ENCODE results near the gene TSPO.

Gene TSPO

DNA sequence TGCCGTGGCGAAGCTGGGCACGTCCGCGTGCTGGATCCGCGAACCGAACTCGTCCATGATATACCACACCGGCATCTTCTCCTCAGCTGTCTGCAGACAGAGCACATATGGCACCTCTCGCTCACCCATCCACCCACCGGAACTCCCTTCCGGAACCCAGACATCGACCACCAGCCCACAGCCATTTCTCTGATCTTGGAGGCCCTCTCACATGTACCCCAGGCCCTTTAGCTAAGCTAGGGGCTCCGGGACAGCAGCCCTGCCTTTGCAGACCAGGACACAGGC, 28.5 kb downstream of the TSPO start:
- DNase-seq, result no peak

DNA sequence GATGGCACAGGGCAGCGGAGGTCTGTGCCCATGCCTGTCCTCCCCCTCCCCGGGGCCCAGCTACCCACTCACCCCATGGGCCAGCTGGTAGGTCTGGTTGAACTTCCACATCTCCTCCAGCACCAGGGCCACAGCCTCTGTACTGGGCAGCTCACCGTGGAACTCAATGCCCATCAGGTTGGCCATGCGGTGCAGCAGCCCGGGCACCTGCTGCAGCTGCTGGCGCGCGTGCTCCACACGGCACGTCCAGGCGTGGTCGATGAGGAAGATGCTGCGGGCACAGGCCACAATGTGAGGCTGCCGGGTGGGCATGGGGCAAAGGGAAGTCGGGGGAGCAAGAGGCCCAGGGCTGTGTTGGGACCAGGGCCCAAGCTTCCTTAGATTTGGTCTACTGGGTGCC, 29.3 kb downstream of the TSPO start:
- no peak for DNase-seq

DNA sequence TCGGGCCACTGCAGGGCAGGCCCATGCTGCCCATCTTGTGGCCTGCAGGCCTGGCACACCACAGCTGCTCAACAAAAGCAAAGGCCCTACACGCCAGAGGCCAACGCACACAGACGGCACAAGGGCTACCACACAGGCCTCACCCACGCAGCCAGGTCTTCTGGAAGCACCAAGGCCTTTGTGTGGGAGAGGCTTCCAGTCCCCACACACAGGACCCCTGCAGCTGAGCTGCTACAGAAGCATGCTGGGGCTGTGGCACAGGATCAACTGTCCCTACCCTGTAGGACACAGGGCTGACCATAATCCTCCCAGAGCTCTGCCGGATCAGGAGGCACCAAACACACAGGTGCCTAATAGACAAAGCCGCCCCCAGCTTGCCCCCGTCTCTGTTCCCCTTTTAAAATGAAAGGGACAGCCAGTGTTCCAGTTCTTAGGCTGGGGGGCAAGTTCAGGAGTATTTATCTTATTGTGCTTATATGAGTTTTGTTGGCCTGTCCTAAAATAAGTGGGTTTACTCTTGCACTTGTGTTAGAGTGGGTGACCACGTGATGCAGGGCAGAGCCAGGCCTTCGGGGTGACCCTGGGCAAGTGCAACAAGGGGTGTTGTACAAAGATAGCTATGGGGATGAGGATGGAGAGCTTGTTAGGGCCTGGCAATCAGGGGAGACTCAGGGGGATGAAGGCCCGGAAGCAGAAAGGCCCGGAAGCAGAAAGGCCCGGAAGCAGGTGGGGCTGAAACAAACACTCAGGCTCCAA, 30.1 kb downstream of the TSPO start:
- no peak for DNase-seq

DNA sequence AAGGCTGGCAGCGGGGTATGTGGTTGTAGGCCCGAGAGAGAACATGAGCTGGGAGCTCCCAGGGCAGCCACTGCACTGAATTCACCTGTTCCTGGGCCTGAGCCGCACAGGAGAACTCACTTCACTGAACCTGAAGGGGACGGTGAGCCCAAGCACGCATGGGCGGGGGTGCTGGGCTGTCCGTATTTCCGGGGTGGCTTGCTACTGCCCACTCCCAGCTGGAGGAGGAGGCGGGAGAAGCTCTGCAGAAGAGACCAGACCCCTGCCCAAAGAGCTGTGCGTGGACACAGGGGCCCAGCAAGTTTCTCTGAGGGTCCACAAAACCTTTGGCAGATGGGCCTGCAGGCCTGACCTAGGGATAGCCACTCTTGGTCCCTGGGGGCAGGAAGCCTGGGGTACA, 30.8 kb downstream of the TSPO start:
- DNase-seq, result no peak

DNA sequence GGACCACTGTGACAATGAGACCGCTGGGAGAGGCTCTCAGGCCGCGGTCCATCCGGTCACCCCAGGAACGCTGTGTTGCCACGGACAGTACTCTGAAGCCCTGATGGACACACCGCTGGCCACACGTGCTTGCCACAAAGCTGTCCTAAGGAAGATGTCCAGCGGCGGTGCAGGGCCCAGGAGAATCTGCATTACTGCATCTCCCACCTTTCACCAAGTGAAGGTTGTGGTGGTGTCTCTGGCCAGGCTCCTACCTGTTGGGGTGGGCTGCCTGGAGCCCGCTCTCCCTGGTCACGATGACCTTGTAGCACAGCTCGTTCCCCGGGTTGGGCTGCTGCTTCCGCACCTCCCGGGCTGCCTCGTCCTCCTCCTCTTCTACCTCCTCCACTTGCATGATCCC, 31.4 kb downstream of the TSPO start:
- no peak for DNase-seq

DNA sequence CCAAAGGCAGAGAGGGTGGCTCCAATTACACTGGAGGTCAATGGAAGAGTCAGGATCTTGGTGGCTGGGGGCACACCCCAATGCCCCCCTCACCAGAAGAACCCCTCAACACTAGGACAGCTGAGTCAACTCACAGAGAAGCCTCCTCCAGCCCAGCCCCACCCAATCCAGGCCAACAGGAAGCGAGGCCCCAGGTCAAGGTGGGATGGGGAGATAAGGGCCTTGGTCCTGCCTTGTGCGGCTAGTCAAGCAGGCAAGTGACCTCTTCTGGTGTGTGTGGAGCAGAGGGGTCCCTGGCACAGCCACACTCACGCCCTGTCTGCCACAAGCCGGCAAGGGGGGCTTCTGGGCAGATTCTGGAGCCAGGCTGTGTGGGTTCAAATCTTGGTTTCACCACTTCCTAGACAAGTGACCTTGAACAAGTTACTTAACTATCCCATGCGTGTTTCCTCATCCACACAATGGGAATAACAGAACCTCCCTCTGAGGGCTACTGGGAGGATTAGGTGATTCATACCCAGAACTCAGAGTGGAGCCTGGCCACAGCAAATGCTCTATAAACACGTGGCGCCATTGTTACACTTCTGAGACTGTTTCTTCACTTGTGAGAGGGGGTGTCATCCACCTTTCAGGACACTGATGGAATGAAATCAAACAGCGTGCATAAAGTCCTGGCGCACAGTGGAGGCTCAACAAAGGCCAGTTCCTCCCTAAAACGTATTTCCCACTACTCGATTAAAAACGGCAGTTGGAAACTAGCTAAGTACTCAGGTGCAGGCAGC, 32.3 kb downstream of the TSPO start:
- no peak for DNase-seq

DNA sequence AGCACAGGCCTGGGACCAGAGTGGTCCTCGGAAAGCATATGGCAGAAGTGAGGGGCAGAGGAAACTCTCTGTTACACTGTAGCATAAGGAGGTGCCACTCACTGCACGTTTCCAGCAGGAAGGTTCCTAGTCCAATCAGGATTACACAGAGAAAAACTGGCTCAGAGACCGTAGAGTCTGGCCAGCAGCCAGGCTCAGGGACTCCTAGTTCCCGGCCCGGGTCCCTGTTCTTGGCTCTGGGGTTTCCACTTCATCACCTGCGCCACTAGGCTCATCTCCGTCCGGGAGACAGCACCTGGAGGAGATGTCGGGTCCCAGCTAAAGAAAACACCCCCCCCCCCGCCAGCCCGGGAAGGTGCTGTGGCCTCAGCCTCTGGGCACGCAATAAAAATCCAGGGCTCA, 34.5 kb downstream of the TSPO start:
- no peak for DNase-seq

DNA sequence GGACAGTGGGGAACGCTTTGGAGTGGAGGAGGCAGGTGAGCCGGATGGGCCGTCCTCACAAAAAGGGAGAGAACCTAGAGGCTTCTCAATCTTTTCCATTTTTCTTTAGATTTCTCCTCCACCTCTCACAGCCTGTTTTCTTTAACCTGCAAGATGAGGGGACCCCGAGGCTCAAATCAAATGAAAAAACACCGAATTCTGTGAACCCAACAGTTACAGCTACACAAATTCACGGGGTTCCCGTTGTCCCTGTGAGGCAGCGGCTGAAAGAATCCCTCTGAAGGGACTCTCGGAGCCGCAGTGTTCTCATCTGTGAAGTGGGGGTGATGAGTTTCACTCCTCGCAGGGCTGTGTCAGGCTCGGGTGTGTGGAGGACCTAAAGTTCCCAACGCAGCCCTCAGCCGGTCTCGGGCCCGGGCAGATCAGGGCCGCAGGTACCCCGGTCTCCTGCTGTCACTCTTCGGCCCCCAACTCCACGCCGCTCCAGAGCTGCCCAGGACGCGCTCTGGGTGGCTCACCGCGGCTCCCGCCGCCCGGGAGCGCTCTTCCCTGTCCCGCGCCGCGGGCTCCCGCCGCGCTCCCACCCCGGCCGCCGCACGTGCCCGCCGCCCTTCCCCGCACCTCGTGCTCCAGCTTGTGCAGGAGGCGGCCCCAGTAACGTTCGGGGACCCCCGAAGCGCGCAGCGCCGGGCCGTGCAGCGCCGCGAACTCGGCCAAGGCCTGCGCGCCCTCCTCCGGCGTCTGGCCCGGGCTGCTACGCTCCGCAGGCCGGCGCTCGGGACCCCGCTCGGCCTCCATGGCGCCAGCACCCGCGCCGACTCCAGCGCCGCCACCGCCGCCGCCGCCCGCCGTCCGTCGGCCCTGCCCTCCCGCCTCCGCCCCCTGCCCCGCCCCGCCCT, 35.2 kb downstream of the TSPO start, which contains the start of gene TTLL12:
TTLL12 (minus strand) TSS at position 863 of the 899 bp plus-strand sequence; CDS start at position 798, 65 bp downstream.
- peak; percentile 43 for DNase-seq

DNA sequence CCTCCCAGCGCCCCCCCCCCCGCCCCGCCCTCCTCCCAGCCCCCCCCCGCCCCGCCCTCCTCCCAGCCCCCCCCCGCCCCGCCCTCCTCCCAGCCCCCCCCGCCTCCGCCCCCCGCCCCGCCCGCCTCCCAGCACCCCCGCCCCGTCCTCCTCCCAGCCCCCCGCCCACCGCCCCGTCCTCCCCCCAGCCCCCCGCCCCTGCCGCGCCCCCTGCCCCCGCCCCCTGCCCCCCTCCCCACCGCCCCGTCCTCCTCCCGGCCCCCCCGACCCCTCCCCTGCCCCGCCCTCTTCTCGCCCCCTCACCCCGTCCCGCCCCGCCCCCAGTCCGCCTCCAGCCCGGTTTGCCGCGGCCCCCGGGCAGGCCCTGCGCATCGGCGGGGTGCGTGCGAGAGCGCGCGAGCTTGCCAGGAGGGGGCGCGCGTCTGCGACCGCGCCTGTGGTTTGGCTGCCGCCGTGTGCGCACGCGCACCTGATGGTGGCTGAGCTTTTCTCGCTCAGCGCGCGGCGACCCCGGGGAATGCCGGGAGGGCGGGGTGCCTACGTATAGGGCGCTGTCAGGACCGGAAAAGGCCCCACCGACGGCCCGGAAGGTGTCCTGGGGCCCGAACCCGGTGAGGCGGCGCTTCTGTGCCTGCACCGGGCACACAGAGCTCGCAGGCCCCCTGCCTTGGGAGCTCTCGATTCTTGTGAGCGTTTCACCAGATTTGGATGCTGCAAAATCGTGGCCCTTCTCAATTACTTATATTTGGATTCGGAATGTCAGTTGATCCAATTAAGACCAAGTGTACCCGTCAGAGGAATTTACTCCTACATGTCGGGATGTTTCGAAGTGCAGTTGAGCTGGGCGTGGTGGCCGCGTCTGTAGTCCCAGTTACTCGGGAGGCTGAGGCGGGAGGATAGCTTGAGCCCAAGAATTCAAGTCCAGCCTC, 36.1 kb downstream of the TSPO start:
- peak; percentile 95 for DNase-seq

DNA sequence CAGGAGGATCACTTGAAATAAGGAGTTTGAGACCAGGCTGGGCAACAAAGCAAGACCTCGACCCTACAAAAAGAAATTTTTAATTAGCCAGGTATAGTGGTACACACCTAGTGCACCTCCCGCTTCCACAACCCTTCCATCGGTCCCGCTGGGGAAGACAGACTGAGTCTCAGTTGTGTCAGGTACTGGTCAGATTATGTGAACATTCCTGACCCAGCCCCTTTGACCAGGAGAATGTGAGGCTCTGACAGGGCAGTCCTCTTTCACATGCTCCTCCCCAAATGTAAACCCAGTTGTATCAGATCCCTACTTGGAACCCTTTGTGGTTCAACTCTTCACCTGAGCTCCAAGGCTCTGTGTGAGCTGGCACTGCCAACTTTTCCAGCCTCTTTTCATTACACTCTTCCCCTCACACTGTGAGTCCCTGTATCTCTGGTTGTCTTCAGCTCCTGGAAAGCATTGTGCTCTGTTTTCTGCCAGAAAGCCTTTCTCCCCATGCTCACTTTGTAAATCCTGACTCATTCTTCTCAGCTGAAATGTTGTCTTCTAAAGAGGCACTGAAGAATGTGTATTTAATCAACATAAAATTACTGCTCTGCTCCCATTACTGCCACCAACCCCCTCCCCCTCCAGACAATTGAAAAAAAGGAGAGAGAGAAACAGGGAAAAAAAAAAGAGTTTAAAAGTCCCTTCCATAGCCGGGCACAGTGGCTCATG, 37.6 kb downstream of the TSPO start:
- DNase-seq, result no peak

DNA sequence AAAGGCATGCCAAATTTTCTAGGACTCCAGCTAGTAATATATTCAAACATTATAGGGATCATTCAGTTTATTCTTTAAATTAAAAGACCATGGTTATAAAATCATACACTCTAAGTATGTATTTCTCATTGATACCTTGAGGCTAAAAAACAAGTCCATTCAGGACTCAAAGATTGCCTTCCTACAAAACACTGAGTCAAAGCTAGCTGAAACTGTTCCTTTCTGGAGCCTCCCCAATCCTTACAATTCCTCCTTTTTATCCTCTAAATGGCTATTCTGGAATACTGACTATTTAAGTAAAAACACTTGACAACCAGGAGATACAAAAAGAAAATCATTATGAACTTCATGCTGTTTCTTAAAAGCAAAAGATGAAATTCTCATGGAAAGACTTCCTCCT, 40.5 kb downstream of the TSPO start:
- no peak for DNase-seq

DNA sequence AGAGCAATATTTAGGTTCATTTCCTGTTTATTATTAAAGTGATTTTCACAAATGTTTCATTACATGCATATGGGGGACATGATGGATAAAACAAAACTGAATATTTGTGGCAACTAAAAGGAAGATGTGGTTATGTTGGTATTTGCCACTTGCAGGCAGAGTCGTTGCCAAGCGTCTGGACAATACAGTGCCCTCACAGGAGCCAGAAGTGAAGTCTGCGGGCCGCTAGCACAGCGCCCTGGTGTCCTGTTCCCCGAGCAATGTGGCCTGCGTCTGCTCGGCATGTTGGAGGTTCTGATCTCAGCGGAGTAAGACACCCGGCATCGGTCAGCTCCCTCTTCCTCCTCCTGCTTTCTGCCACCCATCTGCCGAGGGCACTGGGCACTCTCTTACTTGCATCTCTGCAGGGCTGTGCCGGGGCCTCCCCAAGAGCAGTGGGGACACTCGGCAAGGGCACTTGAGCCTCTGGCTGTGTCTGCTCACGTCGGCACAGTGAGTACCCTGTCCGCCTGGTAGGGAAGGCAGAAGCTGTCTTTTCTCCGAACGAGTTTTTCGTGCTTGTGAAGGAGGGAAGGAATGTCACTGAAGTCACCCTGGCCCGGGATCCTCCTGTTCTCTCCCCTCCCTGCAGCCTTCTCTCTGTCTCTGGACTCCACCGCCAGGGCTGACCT, 46.0 kb downstream of the TSPO start:
- no peak for DNase-seq

DNA sequence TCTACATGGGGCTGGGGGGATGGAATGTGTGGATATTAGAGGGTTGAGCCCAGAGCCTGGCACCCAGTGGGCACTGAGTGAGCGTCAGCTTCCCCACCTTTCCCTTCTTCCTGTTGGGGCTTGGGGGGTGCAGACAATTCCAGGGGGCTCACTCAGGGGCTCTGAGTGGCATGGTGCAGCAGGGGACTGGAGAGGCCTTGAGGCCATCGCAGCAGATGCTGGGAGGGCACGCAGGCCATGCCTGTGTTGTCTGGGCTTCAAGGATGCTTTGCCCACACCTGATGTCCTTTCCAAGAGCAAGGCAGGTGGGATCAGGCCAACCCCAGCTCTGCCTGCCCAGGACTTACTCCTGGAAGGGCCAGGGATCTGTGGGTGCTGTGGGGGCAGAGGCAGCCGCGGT, 46.8 kb downstream of the TSPO start:
- DNase-seq, result no peak

DNA sequence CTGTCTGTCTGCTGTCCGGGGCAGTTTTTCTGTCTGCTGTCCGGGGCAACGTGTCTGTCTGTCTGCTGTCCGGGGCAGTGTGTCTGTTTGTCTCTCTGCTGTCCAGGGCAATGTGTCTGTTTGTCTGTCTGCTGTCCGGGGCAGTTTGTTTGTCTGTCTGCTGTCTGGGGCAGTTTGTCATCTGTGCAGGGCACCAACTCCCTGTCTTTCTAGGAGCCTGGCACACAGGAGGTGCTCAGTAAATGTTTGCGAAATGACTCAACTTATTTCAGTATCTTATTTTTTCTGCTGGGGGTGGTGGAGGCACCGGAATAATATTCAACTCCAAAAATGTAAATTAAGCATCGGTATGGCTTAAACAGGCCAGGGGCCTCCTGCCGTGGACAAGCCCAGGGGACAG, 47.6 kb downstream of the TSPO start:
- DNase-seq, result no peak

DNA sequence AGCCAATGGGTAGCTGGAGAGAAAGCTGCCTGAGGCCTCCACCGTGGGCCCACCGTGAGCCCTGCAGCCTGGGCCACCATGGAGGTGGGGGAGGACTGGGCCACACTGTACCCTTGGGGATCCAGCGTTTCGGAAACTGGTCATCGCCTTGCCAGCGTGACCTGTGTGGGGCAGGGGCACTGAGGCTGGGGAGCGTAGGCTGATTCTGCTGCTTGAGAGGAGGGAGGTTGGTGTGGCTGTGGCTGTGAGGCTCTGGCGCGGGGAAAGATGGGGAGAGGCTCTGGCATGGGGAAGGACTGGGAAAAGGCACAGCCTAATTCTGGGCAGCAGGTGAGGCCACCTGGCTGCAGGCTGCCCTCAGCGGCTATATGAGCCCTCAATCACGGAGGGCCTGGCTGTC, 48.2 kb downstream of the TSPO start:
- no peak for DNase-seq

DNA sequence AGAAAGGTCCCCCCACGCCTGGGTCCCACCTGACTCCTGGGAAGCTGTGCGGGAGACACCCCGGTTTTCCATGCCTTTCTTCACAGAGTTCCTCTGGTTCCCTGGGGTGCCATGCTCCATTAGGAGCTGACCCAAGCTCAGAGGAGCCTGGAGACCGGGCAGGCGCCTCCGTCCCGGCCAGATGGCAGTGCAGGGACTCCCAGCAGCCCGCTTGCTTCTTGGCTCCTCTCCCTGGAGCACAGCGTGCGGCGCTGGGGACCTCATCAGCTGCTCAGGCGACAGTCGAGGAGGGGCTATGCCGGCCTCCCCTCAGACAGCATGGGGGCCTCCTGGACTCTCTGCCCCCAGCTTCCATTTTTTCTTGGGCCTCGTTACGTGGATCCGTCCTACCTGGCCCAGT, 48.7 kb downstream of the TSPO start:
- DNase-seq, result no peak

DNA sequence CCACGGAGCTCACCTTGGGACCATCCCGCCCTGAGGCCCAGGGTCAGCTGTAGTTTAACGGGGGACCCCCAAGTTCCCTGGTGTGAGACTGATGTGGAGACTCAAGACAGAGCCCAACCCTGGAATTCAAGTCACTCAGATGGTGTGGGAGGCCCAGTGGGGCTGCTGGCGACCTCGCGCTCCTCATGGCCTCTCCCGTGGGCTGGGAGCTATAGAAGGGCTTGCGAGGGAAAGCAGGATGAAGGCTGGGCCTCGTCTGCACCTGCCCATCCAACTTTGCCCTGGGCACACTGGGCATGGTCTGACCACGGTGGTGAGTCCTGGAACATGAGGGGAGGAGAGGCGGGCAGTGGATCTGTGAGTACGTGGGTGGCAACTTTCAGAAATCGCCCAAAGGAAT, 49.2 kb downstream of the TSPO start:
- no peak for DNase-seq

DNA sequence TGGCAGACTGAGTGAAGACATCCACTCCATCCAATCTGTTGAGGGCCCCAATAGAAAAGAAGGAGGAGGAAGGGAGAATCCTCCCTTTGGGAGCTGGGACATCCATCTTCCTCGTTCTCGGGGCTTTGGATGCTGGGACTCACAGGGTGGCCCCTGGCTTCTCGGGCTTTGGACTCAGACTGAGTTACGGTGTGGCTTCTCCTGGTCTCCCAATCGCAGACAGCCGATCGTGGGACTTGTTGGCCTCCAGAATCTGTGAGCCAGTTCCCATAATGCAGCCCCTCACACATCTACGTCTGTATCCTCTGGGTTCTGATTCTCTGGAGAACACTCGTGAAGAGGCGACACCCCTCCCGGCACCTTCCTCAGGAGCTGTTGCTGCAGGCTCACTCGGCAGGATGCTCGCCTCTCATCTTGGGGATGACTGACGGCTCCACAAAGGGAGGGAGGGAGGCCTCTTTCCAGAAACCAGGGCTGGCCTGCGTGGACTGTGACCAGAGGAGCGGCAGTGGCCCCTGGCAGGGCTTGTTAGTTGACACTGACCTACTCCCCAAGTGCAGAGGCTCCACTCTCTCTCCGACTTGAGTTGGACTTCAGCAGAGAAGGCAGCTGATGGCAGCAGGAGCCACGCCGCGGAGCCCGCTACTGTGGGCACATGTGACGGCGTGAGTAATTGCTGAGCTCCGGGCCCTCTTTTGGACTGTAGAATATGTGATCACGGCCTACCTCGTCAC, 50.3 kb downstream of the TSPO start:
- DNase-seq, result no peak

DNA sequence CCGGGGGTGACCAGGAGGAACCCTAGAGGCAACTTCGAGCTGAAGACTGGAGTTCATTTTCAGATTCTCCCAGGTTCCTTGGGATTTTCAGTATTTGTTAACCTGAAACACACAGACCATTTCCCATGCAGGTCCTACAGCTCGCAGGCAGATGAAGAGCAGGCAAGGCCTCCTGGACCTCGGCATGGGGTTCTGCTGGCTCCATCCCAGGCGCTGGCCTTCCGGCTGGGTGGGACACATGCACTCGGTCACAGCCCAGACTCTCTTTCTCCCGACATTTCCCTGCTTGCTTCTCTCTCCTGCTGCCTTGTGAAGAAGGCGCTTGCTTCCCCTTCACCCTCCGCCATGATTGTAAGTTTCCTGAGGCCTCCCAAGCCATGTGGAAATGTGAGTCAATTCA, 51.0 kb downstream of the TSPO start:
- DNase-seq, result no peak

DNA sequence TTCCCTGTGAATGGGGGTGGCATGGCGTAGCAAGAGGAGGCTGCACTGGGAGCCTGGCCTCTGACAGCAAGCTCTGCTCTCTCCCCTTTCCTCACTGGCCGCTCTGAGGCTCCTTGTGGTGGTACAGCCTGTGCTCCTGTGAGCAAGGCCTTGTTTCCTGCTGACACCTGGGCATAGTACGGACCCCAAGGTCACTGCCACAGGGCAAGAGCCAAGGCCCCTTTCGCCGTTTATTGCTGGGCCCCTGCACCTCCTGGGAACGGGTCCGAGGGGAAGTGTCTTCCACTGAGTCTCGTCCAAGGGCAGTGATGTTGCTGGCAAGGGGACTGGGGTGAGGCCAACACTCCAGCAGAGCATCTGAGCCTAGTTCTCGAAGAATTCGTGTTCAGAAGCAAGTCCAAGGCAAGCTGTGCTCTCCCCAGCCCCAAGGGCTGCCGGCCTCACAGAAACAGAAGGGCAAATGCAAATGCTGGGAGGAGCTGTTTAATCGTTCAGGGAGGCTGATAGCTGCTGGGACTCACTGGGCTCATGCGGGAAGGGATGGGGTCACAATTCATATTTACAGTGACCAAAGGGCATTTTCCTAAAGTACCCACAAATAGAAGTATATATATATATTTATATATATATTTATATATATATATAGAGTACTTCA, 51.5 kb downstream of the TSPO start:
- no peak for DNase-seq

Data from activated effector memory CD4-positive, alpha-beta T cell treated with Interleukin-2 at 50 U/mL for 16 hours (primary cell).